ENCODE results near the gene DNM2.
A peak's percentile ranks its signal among the peaks of the same experiment; 100 is the strongest.

Gene DNM2

DNA sequence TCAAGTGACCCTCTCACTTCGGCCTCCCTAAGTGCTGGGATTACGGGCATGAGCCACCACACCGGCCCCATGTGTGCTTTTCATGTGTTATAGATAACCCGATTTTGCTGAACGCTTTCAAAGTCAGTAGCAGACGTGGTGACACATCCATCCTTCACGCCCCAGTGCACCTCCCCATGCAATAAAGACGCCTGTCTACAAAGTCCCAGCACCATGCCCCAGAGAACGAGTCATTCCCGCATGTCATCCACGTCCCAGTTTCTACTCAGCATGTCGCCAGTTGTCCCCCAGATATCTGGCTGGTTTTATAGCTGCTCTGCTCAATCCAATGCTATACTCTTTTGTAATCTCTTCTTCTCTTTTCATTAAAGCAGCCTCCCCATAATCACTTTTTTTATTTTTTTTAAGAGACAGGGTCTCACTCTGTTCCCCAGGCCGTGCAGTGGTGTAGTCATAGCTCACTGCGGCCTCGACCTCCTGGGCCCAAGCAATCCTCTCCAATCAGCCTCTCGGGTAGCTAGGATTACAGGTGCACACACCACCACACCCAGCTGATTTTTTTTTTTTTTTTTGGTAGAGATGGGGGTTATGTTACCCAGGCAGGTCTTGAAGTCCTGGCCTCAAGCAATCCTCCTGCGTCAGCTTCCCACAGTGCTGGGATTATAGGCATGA, 42.5 kb downstream of the DNM2 start (continued):
- TF ChIP-seq, protein P1, sequence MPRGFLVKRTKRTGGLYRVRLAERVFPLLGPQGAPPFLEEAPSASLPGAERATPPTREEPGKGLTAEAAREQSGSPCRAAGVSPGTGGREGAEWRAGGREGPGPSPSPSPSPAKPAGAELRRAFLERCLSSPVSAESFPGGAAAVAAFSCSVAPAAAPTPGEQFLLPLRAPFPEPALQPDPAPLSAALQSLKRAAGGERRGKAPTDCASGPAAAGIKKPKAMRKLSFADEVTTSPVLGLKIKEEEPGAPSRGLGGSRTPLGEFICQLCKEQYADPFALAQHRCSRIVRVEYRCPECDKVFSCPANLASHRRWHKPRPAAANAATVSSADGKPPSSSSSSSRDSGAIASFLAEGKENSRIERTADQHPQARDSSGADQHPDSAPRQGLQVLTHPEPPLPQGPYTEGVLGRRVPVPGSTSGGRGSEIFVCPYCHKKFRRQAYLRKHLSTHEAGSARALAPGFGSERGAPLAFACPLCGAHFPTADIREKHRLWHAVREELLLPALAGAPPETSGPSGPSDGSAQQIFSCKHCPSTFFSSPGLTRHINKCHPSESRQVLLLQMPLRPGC (tag by site-specific recombination; IDR thresholded peaks at IDR 0.05), result peak; percentile 60; the same call in 1 of the 2 replicates
- TF ChIP-seq GFI1B (tag by site-specific recombination; IDR thresholded peaks at IDR 0.05) (0 out of 2 replicates have a peak, but pooled peaks have one; percentile 20), ZNF335 (tag by site-specific recombination; conservative IDR thresholded peaks at IDR 0.05) (0 out of 2 replicates have a peak, but pooled peaks have one; percentile 22), ZBTB7A (tag by site-specific recombination; IDR thresholded peaks at IDR 0.05; ENCODE audit: low read depth) (no peak), SP7 (tag by site-specific recombination; IDR thresholded peaks at IDR 0.05) (peak; percentile 74), TRIM28 (IDR thresholded peaks at IDR 0.05; ENCODE audit: borderline replicate concordance, low read length) (0 out of 2 replicates have a peak, but pooled peaks have one; percentile 50), ZNF48 (tag by site-specific recombination; IDR thresholded peaks at IDR 0.05) (no peak), ZNF629 (tag by site-specific recombination; IDR thresholded peaks at IDR 0.05) (peak; percentile 60; the same call in 1 of the 2 replicates), ZIC2 (tag by site-specific recombination; IDR thresholded peaks at IDR 0.05) (peak; percentile 93), SP3 (tag by site-specific recombination; IDR thresholded peaks at IDR 0.05) (no peak), ZNF660 (tag by site-specific recombination; IDR thresholded peaks at IDR 0.05) (peak; percentile 65), BCL11A (tag by site-specific recombination; IDR thresholded peaks at IDR 0.05; ENCODE audit: low read depth) (0 out of 2 replicates have a peak, but pooled peaks have one; percentile 32), GLIS2 (tag by site-specific recombination; IDR thresholded peaks at IDR 0.05) (no peak; the same call in 1 of the 2 replicates), ZNF248 (tag by site-specific recombination; IDR thresholded peaks at IDR 0.05) (no peak), ZNF302 (tag by site-specific recombination; IDR thresholded peaks at IDR 0.05; ENCODE audit: low read depth) (no peak), ZNF792 (tag by site-specific recombination; IDR thresholded peaks at IDR 0.05) (peak; percentile 87), ZNF223 (tag by site-specific recombination; IDR thresholded peaks at IDR 0.05) (no peak), ZBTB8A (tag by site-specific recombination; IDR thresholded peaks at IDR 0.05) (no peak), ZXDB (tag by site-specific recombination; IDR thresholded peaks at IDR 0.05) (0 out of 2 replicates have a peak, but pooled peaks have one; percentile 18), KLF1 (tag by site-specific recombination; IDR thresholded peaks at IDR 0.05) (no peak), ZNF658 (tag by site-specific recombination; IDR thresholded peaks at IDR 0.05) (no peak), IKZF3 (tag by site-specific recombination; IDR thresholded peaks at IDR 0.05) (peak; percentile 76; the same call in 1 of the 2 replicates)
- TF ChIP-seq, protein P2, sequence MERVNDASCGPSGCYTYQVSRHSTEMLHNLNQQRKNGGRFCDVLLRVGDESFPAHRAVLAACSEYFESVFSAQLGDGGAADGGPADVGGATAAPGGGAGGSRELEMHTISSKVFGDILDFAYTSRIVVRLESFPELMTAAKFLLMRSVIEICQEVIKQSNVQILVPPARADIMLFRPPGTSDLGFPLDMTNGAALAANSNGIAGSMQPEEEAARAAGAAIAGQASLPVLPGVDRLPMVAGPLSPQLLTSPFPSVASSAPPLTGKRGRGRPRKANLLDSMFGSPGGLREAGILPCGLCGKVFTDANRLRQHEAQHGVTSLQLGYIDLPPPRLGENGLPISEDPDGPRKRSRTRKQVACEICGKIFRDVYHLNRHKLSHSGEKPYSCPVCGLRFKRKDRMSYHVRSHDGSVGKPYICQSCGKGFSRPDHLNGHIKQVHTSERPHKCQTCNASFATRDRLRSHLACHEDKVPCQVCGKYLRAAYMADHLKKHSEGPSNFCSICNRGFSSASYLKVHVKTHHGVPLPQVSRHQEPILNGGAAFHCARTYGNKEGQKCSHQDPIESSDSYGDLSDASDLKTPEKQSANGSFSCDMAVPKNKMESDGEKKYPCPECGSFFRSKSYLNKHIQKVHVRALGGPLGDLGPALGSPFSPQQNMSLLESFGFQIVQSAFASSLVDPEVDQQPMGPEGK (tag by site-specific recombination; IDR thresholded peaks at IDR 0.05), result peak; percentile 62; the same call in 1 of the 2 replicates
- TF ChIP-seq, protein P3, sequence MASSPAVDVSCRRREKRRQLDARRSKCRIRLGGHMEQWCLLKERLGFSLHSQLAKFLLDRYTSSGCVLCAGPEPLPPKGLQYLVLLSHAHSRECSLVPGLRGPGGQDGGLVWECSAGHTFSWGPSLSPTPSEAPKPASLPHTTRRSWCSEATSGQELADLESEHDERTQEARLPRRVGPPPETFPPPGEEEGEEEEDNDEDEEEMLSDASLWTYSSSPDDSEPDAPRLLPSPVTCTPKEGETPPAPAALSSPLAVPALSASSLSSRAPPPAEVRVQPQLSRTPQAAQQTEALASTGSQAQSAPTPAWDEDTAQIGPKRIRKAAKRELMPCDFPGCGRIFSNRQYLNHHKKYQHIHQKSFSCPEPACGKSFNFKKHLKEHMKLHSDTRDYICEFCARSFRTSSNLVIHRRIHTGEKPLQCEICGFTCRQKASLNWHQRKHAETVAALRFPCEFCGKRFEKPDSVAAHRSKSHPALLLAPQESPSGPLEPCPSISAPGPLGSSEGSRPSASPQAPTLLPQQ (tag by site-specific recombination; IDR thresholded peaks at IDR 0.05), result 0 out of 2 replicates have a peak, but pooled peaks have one; percentile 26
- TF ChIP-seq, protein P4, sequence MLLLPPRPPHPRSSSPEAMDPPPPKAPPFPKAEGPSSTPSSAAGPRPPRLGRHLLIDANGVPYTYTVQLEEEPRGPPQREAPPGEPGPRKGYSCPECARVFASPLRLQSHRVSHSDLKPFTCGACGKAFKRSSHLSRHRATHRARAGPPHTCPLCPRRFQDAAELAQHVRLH (tag by site-specific recombination; IDR thresholded peaks at IDR 0.05), result peak; percentile 5; the same call in 1 of the 2 replicates
- TF ChIP-seq, protein P5, sequence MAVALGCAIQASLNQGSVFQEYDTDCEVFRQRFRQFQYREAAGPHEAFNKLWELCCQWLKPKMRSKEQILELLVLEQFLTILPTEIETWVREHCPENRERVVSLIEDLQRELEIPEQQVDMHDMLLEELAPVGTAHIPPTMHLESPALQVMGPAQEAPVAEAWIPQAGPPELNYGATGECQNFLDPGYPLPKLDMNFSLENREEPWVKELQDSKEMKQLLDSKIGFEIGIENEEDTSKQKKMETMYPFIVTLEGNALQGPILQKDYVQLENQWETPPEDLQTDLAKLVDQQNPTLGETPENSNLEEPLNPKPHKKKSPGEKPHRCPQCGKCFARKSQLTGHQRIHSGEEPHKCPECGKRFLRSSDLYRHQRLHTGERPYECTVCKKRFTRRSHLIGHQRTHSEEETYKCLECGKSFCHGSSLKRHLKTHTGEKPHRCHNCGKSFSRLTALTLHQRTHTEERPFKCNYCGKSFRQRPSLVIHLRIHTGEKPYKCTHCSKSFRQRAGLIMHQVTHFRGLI (tag by site-specific recombination; IDR thresholded peaks at IDR 0.05), result no peak
- TF ChIP-seq, protein P6, sequence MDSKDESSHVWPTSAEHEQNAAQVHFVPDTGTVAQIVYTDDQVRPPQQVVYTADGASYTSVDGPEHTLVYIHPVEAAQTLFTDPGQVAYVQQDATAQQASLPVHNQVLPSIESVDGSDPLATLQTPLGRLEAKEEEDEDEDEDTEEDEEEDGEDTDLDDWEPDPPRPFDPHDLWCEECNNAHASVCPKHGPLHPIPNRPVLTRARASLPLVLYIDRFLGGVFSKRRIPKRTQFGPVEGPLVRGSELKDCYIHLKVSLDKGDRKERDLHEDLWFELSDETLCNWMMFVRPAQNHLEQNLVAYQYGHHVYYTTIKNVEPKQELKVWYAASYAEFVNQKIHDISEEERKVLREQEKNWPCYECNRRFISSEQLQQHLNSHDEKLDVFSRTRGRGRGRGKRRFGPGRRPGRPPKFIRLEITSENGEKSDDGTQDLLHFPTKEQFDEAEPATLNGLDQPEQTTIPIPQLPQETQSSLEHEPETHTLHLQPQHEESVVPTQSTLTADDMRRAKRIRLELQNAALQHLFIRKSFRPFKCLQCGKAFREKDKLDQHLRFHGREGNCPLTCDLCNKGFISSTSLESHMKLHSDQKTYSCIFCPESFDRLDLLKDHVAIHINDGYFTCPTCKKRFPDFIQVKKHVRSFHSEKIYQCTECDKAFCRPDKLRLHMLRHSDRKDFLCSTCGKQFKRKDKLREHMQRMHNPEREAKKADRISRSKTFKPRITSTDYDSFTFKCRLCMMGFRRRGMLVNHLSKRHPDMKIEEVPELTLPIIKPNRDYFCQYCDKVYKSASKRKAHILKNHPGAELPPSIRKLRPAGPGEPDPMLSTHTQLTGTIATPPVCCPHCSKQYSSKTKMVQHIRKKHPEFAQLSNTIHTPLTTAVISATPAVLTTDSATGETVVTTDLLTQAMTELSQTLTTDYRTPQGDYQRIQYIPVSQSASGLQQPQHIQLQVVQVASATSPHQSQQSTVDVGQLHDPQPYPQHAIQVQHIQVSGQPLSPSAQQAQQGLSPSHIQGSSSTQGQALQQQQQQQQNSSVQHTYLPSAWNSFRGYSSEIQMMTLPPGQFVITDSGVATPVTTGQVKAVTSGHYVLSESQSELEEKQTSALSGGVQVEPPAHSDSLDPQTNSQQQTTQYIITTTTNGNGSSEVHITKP (tag by site-specific recombination; IDR thresholded peaks at IDR 0.05), result peak; percentile 45; the same call in 1 of the 2 replicates
- TF ChIP-seq, protein P7, sequence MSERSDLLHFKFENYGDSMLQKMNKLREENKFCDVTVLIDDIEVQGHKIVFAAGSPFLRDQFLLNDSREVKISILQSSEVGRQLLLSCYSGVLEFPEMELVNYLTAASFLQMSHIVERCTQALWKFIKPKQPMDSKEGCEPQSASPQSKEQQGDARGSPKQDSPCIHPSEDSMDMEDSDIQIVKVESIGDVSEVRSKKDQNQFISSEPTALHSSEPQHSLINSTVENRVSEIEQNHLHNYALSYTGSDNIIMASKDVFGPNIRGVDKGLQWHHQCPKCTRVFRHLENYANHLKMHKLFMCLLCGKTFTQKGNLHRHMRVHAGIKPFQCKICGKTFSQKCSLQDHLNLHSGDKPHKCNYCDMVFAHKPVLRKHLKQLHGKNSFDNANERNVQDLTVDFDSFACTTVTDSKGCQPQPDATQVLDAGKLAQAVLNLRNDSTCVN (tag by site-specific recombination; optimal IDR thresholded peaks at IDR 0.05), result peak; percentile 4
